ENCODE results near the gene TNFRSF12A.

DNA sequence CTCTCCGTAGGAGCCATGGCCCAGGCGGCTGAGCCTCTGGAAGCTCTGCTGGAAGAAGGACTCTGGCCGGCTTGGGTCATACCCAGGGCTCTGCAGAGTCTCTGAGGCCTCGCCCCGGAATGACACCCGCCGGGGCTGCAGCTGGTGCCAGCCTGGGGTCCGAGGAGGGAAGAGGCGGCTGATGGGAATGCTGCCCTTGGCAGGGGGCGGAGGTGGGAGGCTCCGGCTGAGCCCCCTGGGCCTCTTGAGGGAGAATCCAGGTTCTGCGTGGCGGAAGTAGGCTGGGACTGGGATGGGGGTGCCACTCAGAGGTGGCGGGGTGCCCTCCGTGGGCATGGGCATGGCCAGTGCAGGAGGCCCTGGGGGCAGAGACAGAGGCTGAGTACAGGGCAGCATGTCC lies 43.5 kb upstream of the TNFRSF12A start:
- TF ChIP-seq, protein P1, sequence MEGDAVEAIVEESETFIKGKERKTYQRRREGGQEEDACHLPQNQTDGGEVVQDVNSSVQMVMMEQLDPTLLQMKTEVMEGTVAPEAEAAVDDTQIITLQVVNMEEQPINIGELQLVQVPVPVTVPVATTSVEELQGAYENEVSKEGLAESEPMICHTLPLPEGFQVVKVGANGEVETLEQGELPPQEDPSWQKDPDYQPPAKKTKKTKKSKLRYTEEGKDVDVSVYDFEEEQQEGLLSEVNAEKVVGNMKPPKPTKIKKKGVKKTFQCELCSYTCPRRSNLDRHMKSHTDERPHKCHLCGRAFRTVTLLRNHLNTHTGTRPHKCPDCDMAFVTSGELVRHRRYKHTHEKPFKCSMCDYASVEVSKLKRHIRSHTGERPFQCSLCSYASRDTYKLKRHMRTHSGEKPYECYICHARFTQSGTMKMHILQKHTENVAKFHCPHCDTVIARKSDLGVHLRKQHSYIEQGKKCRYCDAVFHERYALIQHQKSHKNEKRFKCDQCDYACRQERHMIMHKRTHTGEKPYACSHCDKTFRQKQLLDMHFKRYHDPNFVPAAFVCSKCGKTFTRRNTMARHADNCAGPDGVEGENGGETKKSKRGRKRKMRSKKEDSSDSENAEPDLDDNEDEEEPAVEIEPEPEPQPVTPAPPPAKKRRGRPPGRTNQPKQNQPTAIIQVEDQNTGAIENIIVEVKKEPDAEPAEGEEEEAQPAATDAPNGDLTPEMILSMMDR (conservative IDR thresholded peaks at IDR 0.05 in 1 of 2, IDR thresholded peaks at IDR 0.05 in 1 of 2; ENCODE audit: low read depth in 1 of 2, low read length in 2 of 2) = no peak
- no peak for TF ChIP-seq EZH2 (IDR thresholded peaks at IDR 0.05; ENCODE audit: low read length, missing control alignments)
